Mucosa of rectum (tissue), 2 donors: ENCODE measurements around the gene GSTT2B.
"Not testable (repeated sequence)": the region's sequence is repeated elsewhere in the genome, so short reads cannot be mapped to it uniquely, and the experiment has no call there.

ENCODE experiments used
- H3K27ac ChIP-seq, 2 donors: one replicate each; pipeline ENCODE4 v1.7.0; 2013; ENCODE audit warnings: inconsistent platforms in 2 of 2, low read depth in 2 of 2, low read length in 2 of 2
- H3K27me3 ChIP-seq, 2 donors: one replicate each; pipeline ENCODE4 v1.7.0; 2013; ENCODE audit warnings: low read length in 2 of 2; ENCODE audit not compliant: control insufficient read depth in 2 of 2, insufficient read depth in 2 of 2
- H3K36me3 ChIP-seq, 2 donors: one replicate each; pipeline ENCODE4 v1.7.0; 2013; ENCODE audit warnings: low read length in 2 of 2; ENCODE audit not compliant: control insufficient read depth in 2 of 2, insufficient read depth in 2 of 2
- H3K4me1 ChIP-seq, 2 donors: one replicate each; pipeline ENCODE4 v1.7.0; 2013; ENCODE audit warnings: low read length in 2 of 2, mild to moderate bottlenecking in 1 of 2; ENCODE audit not compliant: control insufficient read depth in 2 of 2, insufficient read depth in 2 of 2
- H3K4me3 ChIP-seq, 2 donors: one replicate each; pipeline ENCODE4 v1.7.0; 2013; ENCODE audit warnings: low read length in 2 of 2
- H3K9ac ChIP-seq, 2 donors: one replicate each; pipeline ENCODE4 v1.7.0; 2013; ENCODE audit warnings: low read length in 2 of 2, low read depth in 1 of 2, mild to moderate bottlenecking in 1 of 2
- H3K9me3 ChIP-seq, 2 donors: one replicate each; pipeline ENCODE4 v1.7.0; 2013; ENCODE audit warnings: low read length in 2 of 2; ENCODE audit not compliant: control insufficient read depth in 2 of 2
- donor health status: healthy.
- donor health status: Normal muscosa, but diverticular disease.

The GSTT2B gene

DNA sequence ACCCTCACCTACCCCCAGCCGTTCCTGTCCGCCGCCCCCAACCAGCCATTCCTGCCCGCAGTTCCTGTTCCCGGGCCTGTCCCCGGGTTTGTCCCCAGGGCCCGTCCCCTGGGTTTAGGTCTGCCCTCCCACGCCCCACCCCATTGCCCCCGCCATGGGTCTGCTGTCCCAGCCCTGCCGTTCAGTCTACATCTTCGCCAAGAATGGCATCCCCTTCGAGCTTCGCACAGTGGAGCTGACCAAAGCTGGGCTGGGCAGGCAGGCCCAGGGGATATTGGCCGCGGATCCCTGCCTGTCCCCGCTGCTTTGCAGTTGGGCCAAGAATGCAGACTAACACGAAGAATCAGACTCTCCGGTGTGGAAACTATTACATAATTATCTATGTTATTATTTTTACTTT lies 11.2 kb downstream of the GSTT2B start:
- not testable (repeated sequence) for H3K9me3 ChIP-seq, H3K4me1 ChIP-seq, H3K9ac ChIP-seq, H3K27me3 ChIP-seq, H3K27ac ChIP-seq, H3K36me3 ChIP-seq, H3K4me3 ChIP-seq

DNA sequence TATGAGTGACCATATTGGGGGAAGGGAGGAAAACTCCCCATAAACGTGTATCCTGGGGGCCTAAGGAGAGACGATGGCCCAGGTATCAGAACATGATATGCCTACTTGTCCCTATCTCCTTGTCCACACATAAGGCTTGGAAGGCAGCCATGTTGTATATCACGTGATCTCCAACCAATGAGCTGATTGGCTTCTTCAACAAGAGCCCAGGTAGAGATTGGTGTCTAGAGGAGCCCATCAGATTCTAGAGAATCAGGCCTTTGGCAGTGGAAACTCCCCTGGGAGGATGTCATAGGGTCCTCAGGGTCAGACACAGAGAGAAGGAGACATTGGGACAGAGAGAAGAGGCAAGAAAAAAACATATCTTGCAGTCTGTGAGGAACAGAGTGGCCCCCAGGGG lies 13.6 kb downstream of the GSTT2B start:
- not testable (repeated sequence) for H3K4me1 ChIP-seq, H3K4me3 ChIP-seq, H3K9me3 ChIP-seq, H3K9ac ChIP-seq, H3K27ac ChIP-seq, H3K27me3 ChIP-seq, H3K36me3 ChIP-seq

DNA sequence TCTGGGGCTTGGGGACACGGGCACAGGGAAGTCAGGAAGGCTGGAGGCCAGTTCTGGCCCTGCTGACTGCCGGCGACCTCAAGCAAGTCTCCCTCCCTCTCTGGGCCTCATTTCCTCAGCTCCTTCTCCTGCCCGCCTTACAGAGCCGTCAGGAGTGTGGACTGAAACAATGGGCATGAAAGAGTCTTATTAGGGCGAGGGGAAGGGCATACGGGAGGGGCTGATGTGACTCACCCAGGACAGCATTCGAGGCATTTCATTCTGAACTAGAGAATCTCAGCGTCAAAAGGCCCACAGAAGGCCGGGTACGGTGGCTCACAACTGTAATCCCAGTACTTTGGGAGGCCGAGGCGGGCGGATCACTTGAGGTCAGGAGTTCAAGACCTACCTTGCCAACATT lies 20.8 kb downstream of the GSTT2B start:
- H3K27me3 ChIP-seq, H3K4me1 ChIP-seq, H3K9ac ChIP-seq, H3K27ac ChIP-seq, H3K36me3 ChIP-seq, H3K9me3 ChIP-seq, H3K4me3 ChIP-seq: not testable (repeated sequence)

- Histone ChIP-seq H3K27ac (no peak overlapping the region), H3K4me3 (no peak overlapping the region), H3K4me1 (no peaks in the 10 kb centered on the region), H3K9ac (no peak overlapping the region), H3K9me3 (no peaks in the 10 kb centered on the region), H3K36me3 (no peaks in the 10 kb centered on the region), H3K27me3 (no peaks in the 10 kb centered on the region)
Measured at GRCh38 chr22:23939017-23939357, 22.0 kb downstream of the GSTT2B start.

GRCh38 chr22:23938328-23939016 lies 22.5 kb downstream of the GSTT2B start:
- Histone ChIP-seq H3K27ac (no peak overlapping the region), H3K4me1 (no peaks in the 10 kb centered on the region), H3K36me3 (no peaks in the 10 kb centered on the region), H3K4me3 (no peak overlapping the region), H3K9me3 (no peaks in the 10 kb centered on the region), H3K27me3 (no peaks in the 10 kb centered on the region), H3K9ac (no peak overlapping the region)

DNA sequence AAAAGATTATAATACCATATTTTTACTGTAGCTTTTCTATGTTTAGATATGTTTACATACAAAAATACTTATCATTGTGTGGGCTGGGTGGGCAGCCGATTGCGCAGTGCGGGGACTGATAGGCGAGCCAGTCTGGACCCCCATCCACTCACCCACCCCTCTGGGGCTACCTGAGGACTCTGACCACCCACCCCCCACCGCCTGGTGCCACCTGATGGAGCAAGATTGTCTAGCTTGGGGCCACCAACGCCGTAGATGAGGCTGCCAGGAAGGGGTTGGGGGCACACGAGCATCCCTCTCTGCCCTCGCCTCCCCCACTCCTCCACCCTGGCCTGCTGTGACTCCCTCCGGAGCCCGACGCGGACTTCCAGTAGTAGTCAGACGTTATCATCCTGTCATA lies 34.4 kb downstream of the GSTT2B start:
- Histone ChIP-seq H3K36me3 (peaks cover 45 to 58% of the 10 kb centered on the region in 2 donors), H3K27ac (no peak overlapping the region), H3K27me3 (no peaks in the 10 kb centered on the region), H3K4me3 (no peak overlapping the region), H3K9me3 (peaks cover 0 to 4% of the 10 kb centered on the region in 2 donors), H3K4me1 (no peaks in the 10 kb centered on the region), H3K9ac (no peak overlapping the region)

DNA sequence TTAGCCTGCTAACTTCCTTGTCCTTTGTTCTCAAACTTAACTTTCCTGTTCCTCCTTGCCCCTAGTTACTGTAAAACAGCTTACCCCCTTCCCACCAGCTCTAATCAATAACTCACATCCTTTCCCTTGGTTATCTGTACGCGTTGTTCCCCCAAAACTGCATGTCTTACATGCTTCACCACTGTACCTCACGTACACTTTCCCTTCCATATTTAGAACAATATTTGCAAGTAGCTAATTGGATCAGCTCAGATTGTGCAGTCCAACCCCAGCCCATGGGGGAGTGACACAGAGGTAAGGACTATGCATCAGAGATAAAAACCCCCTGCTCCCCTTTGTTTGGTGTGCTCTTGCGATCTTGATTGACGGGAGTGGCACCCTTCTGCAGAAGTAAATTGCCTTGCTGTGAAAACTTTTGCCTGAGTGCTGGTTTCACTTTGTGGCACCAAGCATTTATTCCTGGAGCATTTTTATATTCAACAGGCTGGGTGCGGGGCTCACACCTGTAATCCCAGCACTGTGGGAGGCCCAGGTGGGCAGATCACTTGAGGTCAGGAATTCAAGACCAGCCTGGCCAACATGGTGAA lies 35.9 kb downstream of the GSTT2B start:
- H3K9me3 ChIP-seq = peaks cover 0 to 4% of the 10 kb centered on the region in 2 donors
- no peak overlapping the region for H3K27ac ChIP-seq
- no peaks in the 10 kb centered on the region for H3K27me3 ChIP-seq
- peaks cover 48 to 58% of the 10 kb centered on the region in 2 donors for H3K36me3 ChIP-seq
- H3K4me1 ChIP-seq = no peaks in the 10 kb centered on the region
- H3K9ac ChIP-seq = no peak overlapping the region
- H3K4me3 ChIP-seq = no peak overlapping the region

DNA sequence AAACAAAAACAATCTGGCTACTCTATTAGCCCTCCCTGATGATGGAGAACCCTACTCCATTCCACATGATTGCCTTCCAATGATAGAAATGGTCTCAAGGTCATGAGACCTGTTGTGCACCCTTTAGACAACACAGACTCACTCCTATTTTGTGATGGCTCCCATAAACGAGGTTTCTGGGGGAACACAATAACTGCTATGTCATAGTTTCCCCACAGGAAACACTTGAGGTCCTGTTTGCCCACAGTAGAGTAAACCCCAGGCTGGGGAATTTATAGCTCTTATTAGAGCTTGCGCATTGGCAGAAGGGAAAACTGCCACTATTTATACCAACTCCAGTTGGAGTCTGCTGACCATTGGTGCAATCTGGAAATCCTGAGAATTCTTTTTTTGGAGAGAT lies 38.1 kb downstream of the GSTT2B start:
- no peaks in the 10 kb centered on the region for H3K27me3 ChIP-seq
- H3K36me3 ChIP-seq = peaks cover 41 to 50% of the 10 kb centered on the region in 2 donors
- no peak overlapping the region for H3K27ac ChIP-seq
- no peak overlapping the region for H3K4me3 ChIP-seq
- no peaks in the 10 kb centered on the region for H3K4me1 ChIP-seq
- no peak overlapping the region for H3K9ac ChIP-seq
- H3K9me3 ChIP-seq = peaks cover 0 to 4% of the 10 kb centered on the region in 2 donors

GRCh38 chr22:23921586-23922201 lies 39.3 kb downstream of the GSTT2B start:
- not testable (repeated sequence) for H3K27ac ChIP-seq, H3K4me3 ChIP-seq, H3K9me3 ChIP-seq, H3K9ac ChIP-seq, H3K4me1 ChIP-seq, H3K27me3 ChIP-seq
- peaks cover 36 to 45% of the 10 kb centered on the region in 2 donors for H3K36me3 ChIP-seq

DNA sequence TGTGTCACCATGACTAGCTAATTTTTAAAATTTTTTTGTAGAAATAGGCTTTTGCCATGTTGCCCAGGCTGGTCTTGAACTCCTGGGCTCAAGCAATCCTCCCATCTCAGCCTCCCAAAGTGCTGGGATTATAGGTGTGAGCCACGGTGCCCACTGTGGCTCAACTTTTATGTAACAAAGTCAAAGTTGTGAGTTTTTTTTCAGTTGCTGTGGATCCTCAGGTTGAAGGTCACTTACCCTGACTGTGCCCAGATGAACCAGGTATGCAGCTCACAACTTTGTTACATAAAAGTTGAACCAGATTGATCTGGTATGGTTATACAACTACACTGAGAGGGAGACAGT lies 40.8 kb downstream of the GSTT2B start:
- not testable (repeated sequence) for H3K9ac ChIP-seq, H3K9me3 ChIP-seq, H3K4me3 ChIP-seq, H3K4me1 ChIP-seq, H3K27me3 ChIP-seq
- Histone ChIP-seq H3K27ac (peak overlapping the region in 1 of 2 donors; percentile 22), H3K36me3 (peaks cover 27 to 33% of the 10 kb centered on the region in 2 donors)
